WTC11 (cell line): ENCODE measurements around the gene JTB.

Experiments used
- E2F4 ChIP-seq: sonication (generic); formaldehyde crosslinking; IDR thresholded peaks from 2 replicates; pipeline ENCODE4 v1.8.1; 2022; ENCODE audit warnings: low read depth, mild to moderate bottlenecking, moderate library complexity, missing genetic modification reagents, borderline replicate concordance
- JUN ChIP-seq: sonication (generic); formaldehyde crosslinking; IDR thresholded peaks from 2 replicates; pipeline ENCODE4 v1.8.0; 2023; ENCODE audit warnings: mild to moderate bottlenecking, missing genetic modification reagents
- NFYB ChIP-seq: sonication (generic); formaldehyde crosslinking; conservative IDR thresholded peaks from 2 replicates; pipeline ENCODE4 v1.8.0; 2022; ENCODE audit warnings: low read depth, missing genetic modification reagents
- NR1H2 ChIP-seq: sonication (generic); formaldehyde crosslinking; IDR thresholded peaks from 2 replicates; pipeline ENCODE4 v1.9.0; 2021; ENCODE audit warnings: mild to moderate bottlenecking, moderate library complexity, missing genetic modification reagents
- SMAD4 ChIP-seq: sonication (generic); formaldehyde crosslinking; IDR thresholded peaks from 2 replicates; pipeline ENCODE4 v1.8.0; 2022; ENCODE audit warnings: mild to moderate bottlenecking, missing genetic modification reagents
- TCF7 ChIP-seq: sonication (generic); formaldehyde crosslinking; IDR thresholded peaks from 2 replicates; pipeline ENCODE4 v1.8.0; 2022; ENCODE audit warnings: mild to moderate bottlenecking, low read depth, missing genetic modification reagents, moderate library complexity
- TP53 ChIP-seq: sonication (generic); formaldehyde crosslinking; IDR thresholded peaks from 2 replicates; pipeline ENCODE4 v1.8.1; 2023; ENCODE audit warnings: mild to moderate bottlenecking, missing genetic modification reagents
- ZNF317 ChIP-seq: sonication (generic); formaldehyde crosslinking; IDR thresholded peaks from 2 replicates; pipeline ENCODE4 v1.8.1; 2023; ENCODE audit warnings: low read depth, mild to moderate bottlenecking, moderate library complexity, missing genetic modification reagents, borderline replicate concordance
- ZNF423 ChIP-seq: fragments of 250-450 bp; sonication (Bioruptor Pico); IDR thresholded peaks from 2 replicates; pipeline ENCODE4 v2.1.2; 2022; ENCODE audit warnings: mild to moderate bottlenecking, moderate library complexity
- TF ChIP-seq, protein P1 (sequence below): fragments of 200-600 bp; IDR thresholded peaks from 2 replicates; pipeline ENCODE4 v1.8.0; 2022; ENCODE audit warnings: antibody characterized with exemption
- TF ChIP-seq, protein P2 (sequence below): sonication (generic); formaldehyde crosslinking; IDR thresholded peaks from 2 replicates; pipeline ENCODE4 v1.8.0; 2022; ENCODE audit warnings: missing genetic modification reagents

DNA sequence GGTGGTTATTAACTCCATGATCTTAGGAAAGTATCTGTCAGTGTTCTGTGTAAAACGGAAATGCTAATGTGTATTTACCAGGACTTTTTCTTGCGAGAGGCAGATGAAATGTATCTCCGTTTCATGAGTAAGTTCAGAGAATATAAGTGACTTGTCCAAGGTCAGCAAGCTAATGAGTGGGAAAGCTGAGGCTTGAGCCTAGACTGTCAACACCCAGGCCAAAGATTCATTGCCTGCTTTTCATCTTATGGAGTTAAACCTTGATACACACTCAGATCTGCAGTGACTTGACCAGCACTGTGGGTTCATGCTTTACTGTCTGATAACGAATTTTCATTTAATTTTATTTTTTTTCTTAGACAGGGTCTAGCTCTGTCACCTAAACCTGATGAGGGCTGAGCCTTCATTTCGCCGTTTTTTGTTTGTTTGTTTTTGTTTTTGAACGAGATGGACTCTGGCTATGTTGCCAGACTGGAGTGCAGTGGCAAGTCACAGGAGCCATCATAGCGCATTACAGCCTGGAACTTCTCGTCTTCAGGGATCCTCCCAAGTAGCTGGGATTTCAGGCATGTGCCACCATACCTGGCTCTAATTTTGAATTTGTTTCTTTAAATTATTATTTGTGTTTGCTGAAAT is 918 bp upstream of the JTB start:
- TF ChIP-seq, protein P1, sequence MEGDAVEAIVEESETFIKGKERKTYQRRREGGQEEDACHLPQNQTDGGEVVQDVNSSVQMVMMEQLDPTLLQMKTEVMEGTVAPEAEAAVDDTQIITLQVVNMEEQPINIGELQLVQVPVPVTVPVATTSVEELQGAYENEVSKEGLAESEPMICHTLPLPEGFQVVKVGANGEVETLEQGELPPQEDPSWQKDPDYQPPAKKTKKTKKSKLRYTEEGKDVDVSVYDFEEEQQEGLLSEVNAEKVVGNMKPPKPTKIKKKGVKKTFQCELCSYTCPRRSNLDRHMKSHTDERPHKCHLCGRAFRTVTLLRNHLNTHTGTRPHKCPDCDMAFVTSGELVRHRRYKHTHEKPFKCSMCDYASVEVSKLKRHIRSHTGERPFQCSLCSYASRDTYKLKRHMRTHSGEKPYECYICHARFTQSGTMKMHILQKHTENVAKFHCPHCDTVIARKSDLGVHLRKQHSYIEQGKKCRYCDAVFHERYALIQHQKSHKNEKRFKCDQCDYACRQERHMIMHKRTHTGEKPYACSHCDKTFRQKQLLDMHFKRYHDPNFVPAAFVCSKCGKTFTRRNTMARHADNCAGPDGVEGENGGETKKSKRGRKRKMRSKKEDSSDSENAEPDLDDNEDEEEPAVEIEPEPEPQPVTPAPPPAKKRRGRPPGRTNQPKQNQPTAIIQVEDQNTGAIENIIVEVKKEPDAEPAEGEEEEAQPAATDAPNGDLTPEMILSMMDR: no peak
- TF ChIP-seq TP53 (CRISPR knock-in tag) (no peak), NR1H2 (no peak), JUN (CRISPR knock-in tag) (no peak), TCF7 (CRISPR knock-in tag) (no peak), SMAD4 (CRISPR knock-in tag) (no peak), E2F4 (CRISPR knock-in tag) (no peak), ZNF423 (CRISPR knock-in tag) (no peak), ZNF317 (CRISPR knock-in tag) (no peak), NFYB (no peak)
- TF ChIP-seq, protein P2, sequence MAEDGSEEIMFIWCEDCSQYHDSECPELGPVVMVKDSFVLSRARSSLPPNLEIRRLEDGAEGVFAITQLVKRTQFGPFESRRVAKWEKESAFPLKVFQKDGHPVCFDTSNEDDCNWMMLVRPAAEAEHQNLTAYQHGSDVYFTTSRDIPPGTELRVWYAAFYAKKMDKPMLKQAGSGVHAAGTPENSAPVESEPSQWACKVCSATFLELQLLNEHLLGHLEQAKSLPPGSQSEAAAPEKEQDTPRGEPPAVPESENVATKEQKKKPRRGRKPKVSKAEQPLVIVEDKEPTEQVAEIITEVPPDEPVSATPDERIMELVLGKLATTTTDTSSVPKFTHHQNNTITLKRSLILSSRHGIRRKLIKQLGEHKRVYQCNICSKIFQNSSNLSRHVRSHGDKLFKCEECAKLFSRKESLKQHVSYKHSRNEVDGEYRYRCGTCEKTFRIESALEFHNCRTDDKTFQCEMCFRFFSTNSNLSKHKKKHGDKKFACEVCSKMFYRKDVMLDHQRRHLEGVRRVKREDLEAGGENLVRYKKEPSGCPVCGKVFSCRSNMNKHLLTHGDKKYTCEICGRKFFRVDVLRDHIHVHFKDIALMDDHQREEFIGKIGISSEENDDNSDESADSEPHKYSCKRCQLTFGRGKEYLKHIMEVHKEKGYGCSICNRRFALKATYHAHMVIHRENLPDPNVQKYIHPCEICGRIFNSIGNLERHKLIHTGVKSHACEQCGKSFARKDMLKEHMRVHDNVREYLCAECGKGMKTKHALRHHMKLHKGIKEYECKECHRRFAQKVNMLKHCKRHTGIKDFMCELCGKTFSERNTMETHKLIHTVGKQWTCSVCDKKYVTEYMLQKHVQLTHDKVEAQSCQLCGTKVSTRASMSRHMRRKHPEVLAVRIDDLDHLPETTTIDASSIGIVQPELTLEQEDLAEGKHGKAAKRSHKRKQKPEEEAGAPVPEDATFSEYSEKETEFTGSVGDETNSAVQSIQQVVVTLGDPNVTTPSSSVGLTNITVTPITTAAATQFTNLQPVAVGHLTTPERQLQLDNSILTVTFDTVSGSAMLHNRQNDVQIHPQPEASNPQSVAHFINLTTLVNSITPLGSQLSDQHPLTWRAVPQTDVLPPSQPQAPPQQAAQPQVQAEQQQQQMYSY (CRISPR knock-in tag): no peak
